Mesenchymal stem cell (in vitro differentiated cells and primary cell): Measurements from ENCODE around the gene PIM1.

Experiments
- DNase-seq: peaks from one replicate; pipeline ENCODE4 v3.0.0-alpha.2; 2013
- H2AFZ ChIP-seq: one replicate; pipeline ENCODE4 v1.6.1; 2013; ENCODE audit warnings: low read depth, mild to moderate bottlenecking, control low read depth, inconsistent platforms, low read length, moderate library complexity
- H2AK5ac ChIP-seq: 2 replicates; pipeline ENCODE4 v1.6.1; 2013; ENCODE audit warnings: low read length, moderate library complexity, mild to moderate bottlenecking, inconsistent platforms; ENCODE audit not compliant: severe bottlenecking
- H2BK120ac ChIP-seq: one replicate; pipeline ENCODE4 v1.6.1; 2013; ENCODE audit warnings: low read depth, mild to moderate bottlenecking, inconsistent platforms, low read length, moderate library complexity
- H2BK12ac ChIP-seq, 2 experiments: one replicate each; pipeline ENCODE4 v1.6.1; 2013; ENCODE audit warnings: inconsistent platforms in 2 of 2, low read length in 2 of 2, mild to moderate bottlenecking in 2 of 2, moderate library complexity in 2 of 2, control low read depth in 1 of 2
- H2BK15ac ChIP-seq: one replicate; pipeline ENCODE4 v1.6.1; 2013; ENCODE audit warnings: mild to moderate bottlenecking, low read depth, inconsistent platforms; ENCODE audit not compliant: poor library complexity, severe bottlenecking
- H2BK5ac ChIP-seq: 2 replicates; pipeline ENCODE4 v1.6.1; 2013; ENCODE audit warnings: low read depth, mild to moderate bottlenecking, low read length, control low read depth, inconsistent platforms; ENCODE audit not compliant: poor library complexity, severe bottlenecking
- H3K14ac ChIP-seq, 2 experiments: one replicate each; pipeline ENCODE4 v1.6.1; 2013; ENCODE audit warnings: inconsistent platforms in 2 of 2, low read length in 2 of 2, control low read depth in 1 of 2, mild to moderate bottlenecking in 1 of 2, moderate library complexity in 1 of 2
- H3K18ac ChIP-seq, 2 experiments: one replicate each; pipeline ENCODE4 v1.6.1; 2013; ENCODE audit warnings: inconsistent platforms in 2 of 2, low read length in 2 of 2, control low read depth in 1 of 2, low read depth in 1 of 2, mild to moderate bottlenecking in 1 of 2
- H3K23ac ChIP-seq, 2 experiments: one replicate each; pipeline ENCODE4 v1.6.1; 2013; ENCODE audit warnings: inconsistent platforms in 2 of 2, low read length in 2 of 2, mild to moderate bottlenecking in 2 of 2, moderate library complexity in 2 of 2, control low read depth in 1 of 2
- H3K27ac ChIP-seq: 2 replicates; pipeline ENCODE4 v1.5.1; 2013; ENCODE audit warnings: mild to moderate bottlenecking, moderate library complexity, low read length, control low read depth, inconsistent platforms; ENCODE audit not compliant: poor library complexity, severe bottlenecking
- H3K27me3 ChIP-seq, 2 experiments: 2 replicates each; pipeline versions ENCODE4 v1.6.1 to v1.7.0; 2013; ENCODE audit warnings: low read length in 2 of 2, mild to moderate bottlenecking in 2 of 2, moderate library complexity in 2 of 2, control low read depth in 1 of 2, inconsistent platforms in 1 of 2; ENCODE audit not compliant: control insufficient read depth in 1 of 2, insufficient read depth in 1 of 2
- H3K36me3 ChIP-seq, 2 experiments: 2 replicates each; pipeline versions ENCODE4 v1.6.1 to v1.7.0; 2013; ENCODE audit warnings: low read length in 2 of 2, control low read depth in 1 of 2, inconsistent platforms in 1 of 2, low read depth in 1 of 2, mild to moderate bottlenecking in 1 of 2; ENCODE audit not compliant: insufficient read depth in 2 of 2, control insufficient read depth in 1 of 2
- H3K4ac ChIP-seq, 2 experiments: one replicate each; pipeline ENCODE4 v1.6.1; 2013; ENCODE audit warnings: inconsistent platforms in 2 of 2, low read length in 2 of 2, mild to moderate bottlenecking in 2 of 2, moderate library complexity in 2 of 2, control low read depth in 1 of 2, low read depth in 1 of 2
- H3K4me1 ChIP-seq: 2 replicates; pipeline ENCODE4 v1.6.1; 2013; ENCODE audit warnings: low read depth, low read length, control low read depth; ENCODE audit not compliant: control insufficient read depth, insufficient read depth
- H3K4me2 ChIP-seq: 2 replicates; pipeline ENCODE4 v1.6.1; 2013; ENCODE audit warnings: low read length, mild to moderate bottlenecking, inconsistent platforms; ENCODE audit not compliant: poor library complexity, severe bottlenecking
- H3K4me3 ChIP-seq, 2 experiments: 2 replicates each; pipeline versions ENCODE4 v1.5.1 to v1.7.0; 2013; ENCODE audit warnings: low read length in 2 of 2, mild to moderate bottlenecking in 2 of 2, control low read depth in 1 of 2, low read depth in 1 of 2; ENCODE audit not compliant: insufficient read depth in 1 of 2
- H3K79me1 ChIP-seq: replicated peaks from 2 replicates; pipeline ENCODE4 v1.6.1; 2013; ENCODE audit warnings: mild to moderate bottlenecking, control low read depth, low read length, inconsistent platforms; ENCODE audit not compliant: poor library complexity, severe bottlenecking
- H3K9ac ChIP-seq: 2 replicates; pipeline ENCODE4 v1.7.0; 2013; ENCODE audit warnings: mild to moderate bottlenecking, low read length, moderate library complexity
- H3K9me3 ChIP-seq: 2 replicates; pipeline ENCODE4 v1.7.0; 2013; ENCODE audit warnings: mild to moderate bottlenecking, low read length; ENCODE audit not compliant: control insufficient read depth
- H4K8ac ChIP-seq: one replicate; pipeline ENCODE4 v1.6.1; 2013; ENCODE audit warnings: inconsistent platforms, mild to moderate bottlenecking, low read length, moderate library complexity
- H4K91ac ChIP-seq: one replicate; pipeline ENCODE4 v1.6.1; 2013; ENCODE audit warnings: mild to moderate bottlenecking, low read length, inconsistent platforms
- WGBS: methylation state at CpG from one replicate; pipeline ENCODE4 v1.1.7; 2013; ENCODE audit warnings: mixed read lengths; 5-methylcytosine and 5-hydroxymethylcytosine counted together

PIM1 gene

DNA sequence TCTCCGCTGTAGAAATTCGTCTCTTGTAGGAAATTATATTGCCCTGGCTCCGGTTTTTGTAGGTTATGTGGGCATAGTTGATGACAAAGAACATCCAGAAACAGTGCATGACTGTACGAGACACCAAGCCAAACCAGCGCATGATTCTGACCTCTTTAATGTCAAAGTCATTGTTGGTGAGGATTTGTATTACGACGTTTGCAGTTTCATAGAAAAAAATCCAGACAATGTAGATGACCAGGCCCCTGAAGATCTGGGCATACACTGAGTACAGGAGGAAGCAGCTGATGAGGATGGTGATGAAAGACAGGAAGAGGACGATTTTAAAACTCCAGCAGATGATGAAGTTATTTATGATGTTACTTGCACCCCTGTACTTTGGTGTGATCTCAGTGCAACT lies 48.6 kb downstream of the PIM1 start:
- Histone ChIP-seq H4K8ac (no peak overlapping the region), H3K9ac (no peak overlapping the region), H3K4me2 (no peak overlapping the region), H2BK15ac (no peak overlapping the region), H3K27ac (no peak overlapping the region), H3K18ac (no peak overlapping the region), H3K14ac (no peak overlapping the region), H3K4ac (no peak overlapping the region), H4K91ac (no peak overlapping the region), H2AFZ (no peak overlapping the region), H2BK120ac (no peak overlapping the region), H3K36me3 (no peaks in the 10 kb centered on the region), H2BK12ac (no peak overlapping the region), H3K9me3 (no peaks in the 10 kb centered on the region), H3K4me1 (peaks cover 7% of the 10 kb centered on the region), H3K79me1 (no peaks in the 10 kb centered on the region), H3K27me3 (no peaks in the 10 kb centered on the region), H2AK5ac (no peak overlapping the region), H2BK5ac (no peak overlapping the region), H3K23ac (no peak overlapping the region), H3K4me3 (no peak overlapping the region)
- no peak for DNase-seq
- WGBS: 91% methylated on average over 8 of the region's 8 CpGs

DNA sequence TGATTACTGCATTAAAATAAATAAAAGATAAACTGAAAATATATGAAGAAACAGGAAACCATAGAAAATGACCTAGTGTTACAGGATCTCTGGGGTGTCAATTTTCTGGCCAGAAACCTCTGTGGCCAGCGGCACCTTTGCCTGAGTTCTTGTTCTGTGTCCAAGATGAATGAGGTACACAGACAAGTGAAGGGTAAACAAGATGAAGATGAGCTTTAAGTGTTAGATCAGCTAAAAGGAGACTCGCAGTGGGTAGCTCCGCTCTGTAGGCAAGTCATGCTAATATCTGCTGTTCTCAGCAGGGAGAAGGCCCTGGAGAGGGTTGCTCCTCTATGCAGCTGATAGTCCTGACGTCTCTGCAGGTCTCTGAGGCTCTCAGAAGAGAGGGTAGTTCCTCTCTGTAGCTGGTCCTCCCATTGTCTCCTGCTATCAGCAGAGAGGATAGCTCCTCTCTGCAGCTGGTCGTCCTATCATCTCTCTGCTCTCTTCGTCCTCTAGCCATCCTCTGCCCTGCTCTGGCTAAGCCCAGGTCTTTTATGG lies 51.7 kb downstream of the PIM1 start:
- Histone ChIP-seq H2BK120ac (no peak overlapping the region), H4K8ac (peak overlapping the region; percentile 79), H2BK5ac (no peak overlapping the region), H3K14ac (peak overlapping the region in 1 of 2 experiments; percentile 61), H2BK15ac (no peak overlapping the region), H2BK12ac (no peak overlapping the region), H3K4ac (no peak overlapping the region), H3K18ac (peak overlapping the region; percentile 69 to 85), H3K9ac (no peak overlapping the region), H3K79me1 (no peaks in the 10 kb centered on the region), H3K4me2 (peak overlapping the region; percentile 65), H2AFZ (peak overlapping the region; percentile 43), H4K91ac (peak overlapping the region; percentile 64), H3K27me3 (no peaks in the 10 kb centered on the region), H3K27ac (peak overlapping the region; percentile 71), H3K4me1 (peaks cover 7% of the 10 kb centered on the region), H3K4me3 (peak overlapping the region; percentile 49 to 81), H3K36me3 (no peaks in the 10 kb centered on the region), H3K23ac (no peak overlapping the region), H3K9me3 (no peaks in the 10 kb centered on the region), H2AK5ac (peak overlapping the region; percentile 6)
- WGBS: 40% methylated on average over 6 of the region's 6 CpGs
- DNase-seq: no peak

DNA sequence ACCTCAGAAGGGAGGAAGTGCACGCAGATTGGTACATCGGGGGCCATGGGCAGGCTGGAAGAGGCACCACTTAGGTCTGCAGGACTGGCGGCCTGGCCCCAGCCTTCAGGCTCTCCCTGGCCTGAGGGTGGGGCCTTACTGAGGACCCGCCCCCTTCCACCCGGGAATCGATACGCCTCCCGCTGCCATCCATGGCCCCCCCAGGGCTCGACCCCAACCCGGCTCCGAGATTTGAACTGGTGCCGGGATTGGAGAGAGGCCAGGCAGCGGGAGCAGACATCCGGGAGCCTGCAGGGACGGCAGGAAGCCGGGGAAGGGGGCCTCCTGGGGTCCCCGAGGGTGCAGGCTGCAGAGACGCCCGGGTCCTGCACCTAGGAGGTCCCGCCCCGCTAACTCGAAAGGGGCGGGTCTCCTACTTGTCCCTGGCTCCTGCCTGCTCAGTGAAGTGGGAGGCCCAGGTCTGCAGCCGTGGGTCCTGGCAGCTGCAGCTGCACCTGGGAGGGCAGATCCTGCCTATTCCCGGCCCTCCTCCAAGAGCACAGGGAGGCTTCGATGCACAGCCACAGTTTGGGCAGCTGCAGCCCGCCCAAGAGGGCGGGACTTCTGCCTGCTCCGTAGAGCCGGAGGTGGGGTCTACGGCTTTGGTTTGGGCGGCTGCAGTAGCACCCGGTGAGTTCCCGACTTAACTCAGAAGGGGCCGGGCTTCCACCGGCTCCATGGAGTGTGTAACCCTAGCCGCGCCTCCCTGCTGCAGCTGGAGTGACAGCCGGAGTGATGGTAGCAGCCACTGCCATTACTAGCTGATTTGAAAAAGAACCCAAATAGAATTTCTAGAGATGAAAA lies 52.4 kb downstream of the PIM1 start:
- Histone ChIP-seq H2BK5ac (peak overlapping the region; percentile 68), H3K27ac (peak overlapping the region; percentile 71), H3K79me1 (no peaks in the 10 kb centered on the region), H2BK15ac (peak overlapping the region; percentile 75), H3K9ac (peak overlapping the region; percentile 67), H3K4me1 (peaks cover 6% of the 10 kb centered on the region), H3K4me2 (peak overlapping the region; percentile 65), H3K23ac (peak overlapping the region in 1 of 2 experiments; percentile 27), H3K36me3 (no peaks in the 10 kb centered on the region), H2BK12ac (peak overlapping the region in 1 of 2 experiments; percentile 58), H3K4ac (no peak overlapping the region), H3K4me3 (peak overlapping the region; percentile 49 to 81), H2AK5ac (no peak overlapping the region), H4K8ac (peak overlapping the region; percentile 79), H2AFZ (peak overlapping the region; percentile 98), H2BK120ac (peak overlapping the region; percentile 62), H3K14ac (no peak overlapping the region), H3K9me3 (no peaks in the 10 kb centered on the region), H3K27me3 (no peaks in the 10 kb centered on the region), H3K18ac (peak overlapping the region; percentile 71 to 85), H4K91ac (peak overlapping the region; percentile 64)
- peak; percentile 90 for DNase-seq
- WGBS: 1% methylated on average over 38 of the region's 39 CpGs

DNA sequence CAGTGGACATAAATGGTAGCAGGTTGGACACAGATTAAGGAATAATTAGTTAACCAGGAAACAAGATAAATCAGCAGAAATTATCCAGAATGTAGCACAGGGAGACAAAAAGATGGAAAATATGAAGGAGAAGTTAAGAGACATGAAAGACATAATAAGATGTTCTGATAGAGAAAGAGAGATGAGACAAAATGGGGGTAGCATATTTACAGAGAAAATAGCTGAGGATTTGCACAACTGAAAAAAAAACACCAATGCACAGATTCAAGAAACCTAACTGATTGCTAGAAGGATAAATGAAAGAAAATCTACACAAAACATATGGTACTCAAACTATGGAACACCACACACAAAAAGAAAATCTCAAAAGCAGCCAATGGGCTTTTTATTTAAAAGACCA lies 53.0 kb downstream of the PIM1 start:
- Histone ChIP-seq H3K9ac (peak overlapping the region; percentile 67), H3K23ac (no peak overlapping the region), H2AK5ac (no peak overlapping the region), H3K4me1 (peaks cover 6% of the 10 kb centered on the region), H2BK120ac (no peak overlapping the region), H3K79me1 (no peaks in the 10 kb centered on the region), H3K18ac (no peak overlapping the region), H4K91ac (no peak overlapping the region), H3K4ac (no peak overlapping the region), H2BK5ac (no peak overlapping the region), H2BK15ac (no peak overlapping the region), H2BK12ac (no peak overlapping the region), H3K14ac (no peak overlapping the region), H3K4me2 (peak overlapping the region; percentile 65), H3K9me3 (no peaks in the 10 kb centered on the region), H2AFZ (no peak overlapping the region), H3K27ac (peak overlapping the region; percentile 71), H3K4me3 (peak overlapping the region in 1 of 2 experiments; percentile 81), H3K36me3 (no peaks in the 10 kb centered on the region), H4K8ac (no peak overlapping the region), H3K27me3 (no peaks in the 10 kb centered on the region)
- DNase-seq: no peak
